HepG2 (cell line): ENCODE results near the gene ECHS1. TPM values are rescaled to one million over a fixed set of nuclear protein-coding genes. Genes with fewer than 3 reads are reported as not detected.

ENCODE experiments used
- AFF4 ChIP-seq: sonication (generic); formaldehyde crosslinking; IDR thresholded peaks from 2 replicates; pipeline ENCODE4 v1.4.0; 2020; ENCODE audit warnings: missing genetic modification reagents
- CHD2 ChIP-seq: IDR thresholded peaks from 2 replicates; pipeline ENCODE4 v1.6.1; 2011; ENCODE audit warnings: low read depth, low read length, improper control_type of control experiment
- CSRNP1 ChIP-seq: sonication (generic); formaldehyde crosslinking; IDR thresholded peaks from 2 replicates; pipeline ENCODE4 v1.8.1; 2023; ENCODE audit warnings: mild to moderate bottlenecking, missing genetic modification reagents
- DMTF1 ChIP-seq: sonication (generic); formaldehyde crosslinking; IDR thresholded peaks from 2 replicates; pipeline ENCODE4 v1.4.0; 2020; ENCODE audit warnings: mild to moderate bottlenecking, missing genetic modification reagents
- GMEB2 ChIP-seq: IDR thresholded peaks from 2 replicates; pipeline ENCODE4 v1.6.1; 2016; ENCODE audit warnings: missing biosample characterization, missing genetic modification reagents, low read depth
- KAT8 ChIP-seq: IDR thresholded peaks from 2 replicates; pipeline ENCODE4 v1.6.1; 2016; ENCODE audit warnings: missing genetic modification reagents, missing compliant biosample characterization
- KLF13 ChIP-seq: sonication (generic); formaldehyde crosslinking; IDR thresholded peaks from 2 replicates; pipeline ENCODE4 v1.4.0; 2020; ENCODE audit warnings: mild to moderate bottlenecking, missing genetic modification reagents
- SKIL ChIP-seq: sonication (generic); formaldehyde crosslinking; IDR thresholded peaks from 2 replicates; pipeline ENCODE4 v1.8.0; 2022; ENCODE audit warnings: missing genetic modification reagents, mild to moderate bottlenecking, moderate library complexity, borderline replicate concordance
- SYNCRIP ChIP-seq: fragments of 200-400 bp; formaldehyde crosslinking; IDR thresholded peaks from 2 replicates; pipeline ENCODE4 v1.6.1; 2018; ENCODE audit warnings: mild to moderate bottlenecking, low read depth, low read length; ENCODE audit not compliant: insufficient read depth
- THAP9 ChIP-seq: sonication (generic); formaldehyde crosslinking; IDR thresholded peaks from 2 replicates; pipeline ENCODE4; 2020; ENCODE audit warnings: missing genetic modification reagents, mild to moderate bottlenecking, borderline replicate concordance
- ZNF274 ChIP-seq: sonication (generic); formaldehyde crosslinking; IDR thresholded peaks from 2 replicates; pipeline ENCODE4 v1.5.1; 2020; ENCODE audit warnings: mild to moderate bottlenecking, missing genetic modification reagents
- ZNF335 ChIP-seq: sonication (generic); formaldehyde crosslinking; IDR thresholded peaks from 2 replicates; pipeline ENCODE4 v1.4.0; 2020; ENCODE audit warnings: missing genetic modification reagents
- ZNF776 ChIP-seq: sonication (generic); formaldehyde crosslinking; IDR thresholded peaks from 2 replicates; pipeline ENCODE4 v1.4.0; 2020; ENCODE audit warnings: mild to moderate bottlenecking, missing genetic modification reagents
- polyA plus RNA-seq, 8 experiments: library from polyadenylated mRNA; depleted of rRNA in 3 of 8; stranded (reverse) in 7 of 8; unstranded in 1 of 8; fragments of >200 nt; fragmentation: Illumina TruSeq in 4 of 8; extraction: Trizol in 4 of 8; gene quantifications; 2 replicates each; pipeline versions ENCODE4 v1.2.1 to v1.2.3, GENCODE V29; 2011 to 2016; ENCODE audit warnings: low read depth in 4 of 8, missing spikeins in 1 of 8, mixed read lengths in 1 of 8; ENCODE audit not compliant: insufficient read depth in 1 of 8
- total RNA-seq, 5 experiments: library from RNA; depleted of rRNA; stranded (reverse); fragments of >200 nt; fragmentation: Illumina TruSeq; extraction: Trizol; gene quantifications; 2 replicates each; pipeline ENCODE4 v1.2.3, GENCODE V29; 2016; ENCODE audit warnings: low read depth in 1 of 5

The ECHS1 gene
- total and polyA plus RNA-seq, 2 of the 13 experiments (the other 11 are each of a cell fraction or from before 2014, with no cell fraction given), result 32.7 to 195 TPM

- TF ChIP-seq DMTF1 (CRISPR knock-in tag) (no peak), KLF13 (peak; percentile 82; the same call in 1 of the 2 replicates), SYNCRIP (no peak), CHD2 (peak; percentile 72), KAT8 (CRISPR knock-in tag) (peak; percentile 96), GMEB2 (peak; percentile 54), CSRNP1 (CRISPR knock-in tag) (peak; percentile 90), AFF4 (CRISPR knock-in tag) (no peak), THAP9 (CRISPR knock-in tag) (peak; percentile 85), SKIL (CRISPR knock-in tag) (peak; percentile 56; the same call in 1 of the 2 replicates), ZNF335 (CRISPR knock-in tag) (peak; percentile 85), ZNF776 (CRISPR knock-in tag) (no peak), ZNF274 (CRISPR knock-in tag) (0 out of 2 replicates have a peak, but pooled peaks have one; percentile 51)
These were observed 21.0 kb upstream of the ECHS1 start, which contains the start of gene MTG1 (continued) for GRCh38 chr10:133394064-133394663.
